CD1c-positive myeloid dendritic cell (primary cell): ENCODE data around the gene RPL10A.

Experiments
- DNase-seq: peaks from one replicate; pipeline ENCODE4 v3.0.0-alpha.2; 2016; ENCODE audit errors: extremely low spot score

RPL10A gene

GRCh38 chr6:35474942-35475570 is 6.9 kb downstream of the RPL10A start:
- no peak for DNase-seq

GRCh38 chr6:35475573-35475972 is 7.4 kb downstream of the RPL10A start:
- no peak for DNase-seq

DNA sequence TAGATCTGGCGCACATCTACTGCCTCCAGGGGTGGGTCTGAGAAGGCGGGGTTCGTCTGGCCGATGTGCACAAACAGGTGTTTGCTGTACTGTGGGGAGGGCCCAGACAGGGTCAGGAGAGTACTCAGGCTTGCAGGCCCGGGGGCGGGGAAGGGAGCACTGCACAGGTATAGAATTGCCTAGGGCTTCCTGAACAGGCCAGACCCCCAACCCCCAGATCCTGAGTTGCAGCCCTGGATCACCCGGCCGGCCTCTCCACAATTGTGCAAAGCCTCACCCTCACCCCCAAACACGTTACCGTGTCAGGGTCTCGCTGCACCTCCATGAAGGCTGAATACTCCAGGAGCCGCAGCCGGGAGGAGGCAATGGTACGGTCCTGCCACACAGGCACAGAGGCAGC is 7.8 kb downstream of the RPL10A start:
- DNase-seq = no peak

GRCh38 chr6:35477028-35477427 is 8.8 kb downstream of the RPL10A start:
- DNase-seq = no peak

DNA sequence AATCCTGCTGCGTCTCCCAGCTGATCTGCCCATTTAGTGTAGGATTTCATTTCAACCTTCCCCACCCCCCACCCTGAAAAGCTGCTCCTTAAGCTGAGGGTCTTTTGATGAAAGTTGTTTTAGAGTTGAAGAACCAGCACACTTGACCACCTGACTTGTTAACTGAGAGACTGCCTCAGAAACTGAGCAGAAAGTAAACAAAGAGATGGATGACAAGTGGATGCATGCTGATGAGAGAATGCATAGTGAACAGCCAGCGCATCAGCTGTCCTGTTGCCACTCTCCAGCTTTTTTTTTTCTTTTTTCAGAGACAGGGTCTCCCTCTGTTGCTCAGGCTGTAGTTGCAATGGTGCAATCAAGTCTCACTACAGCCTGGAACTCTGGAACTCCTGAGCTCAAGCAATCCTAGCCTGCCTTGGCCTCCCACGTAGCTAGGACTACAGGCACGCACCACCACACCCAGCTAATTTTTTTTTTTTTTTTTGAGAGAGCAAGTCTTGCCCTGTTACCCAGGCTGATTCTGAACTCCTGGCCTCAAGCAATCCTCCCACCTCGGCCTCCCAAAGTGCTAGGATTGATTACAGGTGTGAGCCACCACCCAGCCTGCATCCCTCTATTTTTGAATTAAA is 9.5 kb downstream of the RPL10A start:
- no peak for DNase-seq

- no peak for DNase-seq
These were observed 10.1 kb downstream of the RPL10A start for GRCh38 chr6:35478259-35478658.

- no peak for DNase-seq
These were observed 12.0 kb downstream of the RPL10A start for GRCh38 chr6:35480176-35480575.

GRCh38 chr6:35481226-35481625 is 13.0 kb downstream of the RPL10A start:
- no peak for DNase-seq

- DNase-seq = no peak
These were observed 14.9 kb downstream of the RPL10A start for GRCh38 chr6:35483062-35483461.

DNA sequence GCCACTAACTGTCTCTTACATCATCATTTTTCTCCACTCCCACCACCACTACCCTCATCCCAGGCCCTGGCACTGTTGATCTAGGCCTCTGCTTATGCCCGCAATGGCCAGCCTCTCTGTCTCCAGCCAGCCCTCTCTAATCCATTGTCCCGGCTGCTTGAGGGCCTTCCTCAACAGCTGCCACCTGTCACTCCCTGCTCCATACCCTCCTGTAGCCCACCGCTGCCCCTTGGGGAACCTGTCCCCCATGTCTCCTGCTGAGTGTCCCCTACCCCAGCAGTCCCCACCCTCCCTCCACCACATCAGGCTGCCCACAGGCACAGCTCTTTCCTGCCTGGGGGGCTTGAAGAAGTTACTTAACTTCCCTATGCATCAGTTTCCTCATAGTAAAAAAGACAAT is 15.3 kb downstream of the RPL10A start:
- DNase-seq = no peak

GRCh38 chr6:35483893-35484645 is 15.9 kb downstream of the RPL10A start:
- DNase-seq = no peak

DNA sequence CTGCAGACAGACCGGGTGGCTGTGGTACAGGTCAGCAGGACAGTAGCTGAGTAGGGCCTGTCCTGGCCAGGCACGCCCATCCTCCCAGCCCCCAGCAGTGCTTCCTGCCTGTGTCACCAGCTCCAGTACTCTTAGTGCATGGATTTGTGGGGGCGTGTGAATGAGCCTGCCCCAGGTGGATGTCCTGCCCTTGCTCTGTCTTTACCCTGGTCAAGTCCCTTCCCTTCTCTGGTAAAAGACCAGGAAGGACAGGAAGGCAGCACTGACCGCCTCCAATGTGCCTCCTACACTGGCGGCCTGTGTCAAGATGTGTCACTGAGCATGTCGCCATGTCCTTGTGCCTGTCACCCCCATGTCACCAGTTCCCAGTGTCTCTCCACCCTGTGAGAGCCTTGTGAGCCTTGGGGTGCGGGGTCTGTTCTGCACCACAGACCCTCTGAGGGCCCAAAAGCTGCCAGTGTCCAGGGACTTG is 16.8 kb downstream of the RPL10A start:
- peak; percentile 67 for DNase-seq

DNA sequence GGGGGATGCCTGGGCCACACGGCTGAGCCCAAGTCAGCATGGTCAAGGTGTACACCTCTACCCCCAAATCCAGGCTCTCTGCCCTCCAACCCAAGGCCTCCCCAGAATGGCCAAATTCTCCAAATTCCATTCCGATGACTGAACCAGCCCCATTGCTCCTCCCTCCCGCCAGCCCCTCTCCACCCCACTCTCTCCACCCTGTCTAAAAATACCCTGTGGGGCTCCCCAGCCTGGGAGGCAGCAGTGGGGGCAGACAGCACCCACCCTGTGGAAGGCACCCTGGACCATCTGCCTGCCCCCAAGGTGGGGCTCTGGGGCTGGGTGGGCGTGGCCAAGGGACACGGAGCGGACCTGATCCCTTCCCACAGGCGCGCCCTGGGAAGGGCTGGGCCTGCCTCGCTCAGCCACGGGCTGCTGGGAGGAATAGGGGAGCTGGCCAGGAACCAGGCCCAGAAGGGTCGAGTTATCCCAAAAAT is 17.2 kb downstream of the RPL10A start:
- no peak for DNase-seq

DNA sequence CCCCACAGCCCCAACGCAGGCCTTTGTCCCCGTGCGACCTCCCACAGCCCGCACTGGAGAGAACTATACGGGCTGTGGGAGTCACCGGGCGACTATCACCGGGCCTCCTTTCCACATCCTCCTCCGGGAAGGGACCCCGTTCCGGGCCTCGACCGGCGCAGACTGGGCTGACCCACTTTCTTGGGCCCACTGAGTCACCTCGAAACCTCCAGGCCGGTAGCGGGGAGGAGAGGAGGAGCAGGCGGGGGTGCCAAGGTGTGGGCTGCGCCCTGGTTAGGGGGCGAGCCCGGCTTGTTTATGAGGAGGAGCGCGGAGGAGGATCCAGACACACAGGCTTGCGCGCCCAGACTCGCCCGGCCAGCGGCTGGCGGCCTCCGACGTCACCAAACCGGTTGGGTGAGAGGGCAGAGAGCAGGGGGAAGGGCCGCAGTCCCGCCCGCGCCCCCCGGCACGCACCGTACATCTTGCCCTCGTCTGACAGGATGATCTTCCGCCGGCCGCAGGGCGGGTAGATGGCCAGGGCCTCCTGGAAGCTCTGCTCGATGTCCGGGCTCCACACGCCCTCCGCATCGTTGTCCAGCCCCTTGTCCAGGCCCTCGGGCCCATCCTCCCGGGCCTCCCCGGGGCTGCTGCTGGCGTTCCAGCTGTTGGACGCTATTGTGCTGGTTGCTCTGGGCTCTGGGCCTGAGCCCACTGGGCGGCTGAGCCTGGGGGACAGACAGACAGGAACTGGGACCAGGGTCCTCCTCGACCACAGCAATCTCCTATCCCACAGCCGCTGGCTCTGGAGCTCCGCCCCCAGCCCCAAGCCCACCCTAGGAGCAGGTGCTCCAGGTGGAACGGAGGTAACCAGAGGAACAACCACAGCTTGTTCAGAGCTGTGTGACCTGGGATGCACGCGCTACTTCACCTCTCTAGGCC is 18.1 kb downstream of the RPL10A start:
- DNase-seq = no peak

GRCh38 chr6:35487658-35488516 is 19.7 kb downstream of the RPL10A start:
- DNase-seq = peak; percentile 84

DNA sequence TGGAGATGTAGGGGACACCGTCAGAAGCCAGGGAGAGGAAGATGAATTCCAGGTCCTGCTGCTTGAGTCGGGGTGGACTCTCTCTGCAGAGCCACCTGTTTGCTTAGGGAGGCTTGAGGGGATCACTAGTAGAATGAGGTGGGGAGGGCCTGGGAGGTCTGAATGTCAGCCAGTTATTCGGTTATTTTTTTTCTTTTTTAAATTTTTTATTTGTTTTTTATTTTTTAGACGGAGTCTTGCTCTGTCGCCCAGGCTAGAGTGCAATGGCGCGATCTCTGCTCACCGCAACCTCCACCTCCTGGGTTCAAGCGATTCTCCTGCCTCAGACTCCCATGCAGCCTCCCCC is 20.3 kb downstream of the RPL10A start:
- no peak for DNase-seq

DNA sequence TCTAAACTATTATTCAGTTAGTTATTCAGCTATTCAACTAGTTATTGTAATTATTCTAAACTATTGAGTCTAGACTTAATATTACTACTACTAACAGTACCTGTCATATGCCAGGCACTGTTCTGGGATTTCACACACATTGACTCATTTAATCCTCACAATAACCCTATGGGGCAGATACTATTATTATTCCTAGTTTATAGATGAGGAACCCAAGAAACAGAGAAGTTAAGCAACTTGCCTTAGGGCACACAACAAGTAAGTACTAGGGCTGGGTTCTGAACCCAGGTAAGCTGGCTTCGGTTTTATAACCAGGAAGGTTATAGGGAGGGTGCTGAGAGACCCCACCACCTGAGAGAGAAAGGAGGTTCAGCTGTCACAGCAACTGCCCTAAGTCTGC is 20.9 kb downstream of the RPL10A start:
- peak; percentile 33 for DNase-seq

DNA sequence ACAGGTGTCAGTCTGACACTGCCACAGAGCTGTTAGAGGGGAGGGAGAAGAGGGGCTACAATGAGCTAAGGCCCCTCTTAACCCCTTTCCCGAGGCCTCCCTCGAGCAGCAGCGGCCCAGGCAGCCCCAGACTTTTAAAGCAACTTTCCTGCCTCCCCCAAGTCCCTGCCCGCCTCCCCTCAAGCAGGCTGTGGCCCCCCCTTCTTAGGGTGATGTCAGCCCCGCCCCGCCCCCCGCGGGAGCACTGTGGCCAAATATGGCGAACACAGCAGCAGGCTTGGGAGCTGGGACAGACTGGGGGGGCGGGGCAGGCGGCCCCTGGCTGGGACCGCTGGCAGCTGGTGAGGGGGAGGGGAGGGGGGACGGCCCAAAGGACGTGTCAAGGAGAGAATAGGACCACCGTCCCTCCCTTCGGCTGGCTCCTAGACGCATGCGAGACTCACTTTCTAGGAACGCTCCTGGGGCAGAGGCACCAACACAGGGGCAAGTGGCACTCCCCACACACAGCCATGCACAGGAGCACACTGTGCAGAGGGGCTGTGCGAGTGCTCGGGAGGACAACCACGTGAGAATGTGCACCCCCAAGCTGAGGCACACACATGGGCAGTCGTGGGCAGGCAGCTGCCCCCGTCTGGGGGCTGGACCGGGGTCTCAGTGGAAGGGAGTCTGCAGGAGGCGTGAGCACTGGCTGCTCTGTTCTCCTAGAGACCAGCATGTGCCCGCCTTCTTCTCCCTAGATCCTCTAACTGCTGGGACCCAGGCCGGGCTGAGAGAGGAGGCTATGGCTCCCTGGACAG is 22.0 kb downstream of the RPL10A start:
- DNase-seq = no peak

GRCh38 chr6:35490821-35491557 is 22.8 kb downstream of the RPL10A start:
- no peak for DNase-seq
